ENCODE data around the gene TMEM222. TPM values are rescaled to one million over a fixed set of nuclear protein-coding genes. Genes with fewer than 3 reads are reported as not detected.
A peak's percentile ranks its signal among the peaks of the same experiment; 100 is the strongest.
"Not testable (repeated sequence)": the region's sequence is repeated elsewhere in the genome, so short reads cannot be mapped to it uniquely, and the experiment has no call there.

TMEM222 gene, protein sequence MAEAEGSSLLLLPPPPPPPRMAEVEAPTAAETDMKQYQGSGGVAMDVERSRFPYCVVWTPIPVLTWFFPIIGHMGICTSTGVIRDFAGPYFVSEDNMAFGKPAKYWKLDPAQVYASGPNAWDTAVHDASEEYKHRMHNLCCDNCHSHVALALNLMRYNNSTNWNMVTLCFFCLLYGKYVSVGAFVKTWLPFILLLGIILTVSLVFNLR
- 10 to 100 TPM; 33.7 to 35.7 TPM for total RNA-seq

DNA sequence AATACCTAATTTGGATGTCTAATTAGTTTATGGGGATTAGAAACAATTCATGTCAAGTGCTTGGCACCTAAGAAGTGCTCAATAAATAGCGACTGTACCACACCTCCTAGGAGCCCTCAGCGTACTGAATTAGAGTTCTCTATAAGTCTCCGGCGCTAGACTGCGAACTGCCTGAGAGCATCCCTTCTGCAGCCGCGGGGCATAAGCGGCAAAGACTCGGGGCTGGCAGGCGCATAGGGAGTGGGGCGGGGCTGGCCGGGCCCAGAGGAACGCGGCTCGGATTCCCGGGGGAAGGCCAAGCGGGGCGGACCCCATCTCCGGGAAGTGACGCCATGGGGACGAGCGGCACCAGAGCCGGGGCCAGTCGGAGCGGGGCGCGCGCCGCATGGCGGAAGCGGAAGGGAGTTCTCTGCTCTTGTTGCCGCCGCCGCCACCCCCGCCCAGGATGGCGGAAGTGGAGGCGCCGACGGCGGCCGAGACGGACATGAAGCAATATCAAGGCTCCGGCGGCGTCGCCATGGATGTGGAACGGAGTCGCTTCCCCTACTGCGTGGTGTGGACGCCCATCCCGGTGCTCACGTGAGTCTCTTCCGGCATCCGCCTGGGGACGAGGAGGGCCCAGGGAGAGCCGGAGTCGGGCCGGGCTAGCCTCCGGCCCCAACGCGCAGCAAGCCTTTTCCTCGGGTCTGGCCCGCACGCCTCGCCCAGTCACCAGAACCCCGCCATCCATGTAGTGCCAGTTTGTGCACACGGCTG lies at the start of gene TMEM222:
TSS of gene TMEM222 (plus strand) at position 351 of the 756 bp plus-strand sequence. CDS start at position 386, 35 bp downstream.
- CTCF ChIA-PET: interaction anchor here (0.9 to 2.8 kb wide), 8 partner anchors 10 to 73 kb away, joined by 4 to 25 read pairs (median 6); partner anchors contain the start of genes GPR3 and SYTL1

GRCh38 chr1:27274204-27274603 lies 47.8 kb upstream of the TMEM222 start:
- H3K36me3 Mint-ChIP-seq (ENCODE audit: low read depth): peaks cover 13% of the 10 kb centered on the region
- peaks cover 2% of the 10 kb centered on the region for H3K4me1 Mint-ChIP-seq
- H3K27ac Mint-ChIP-seq: no peak overlapping the region
- DNase-seq: no peak
- H3K27me3 Mint-ChIP-seq: no peaks in the 10 kb centered on the region
- ChIA-PET POLR2A (no interaction called here), CTCF (no interaction called here)
- no peak overlapping the region for H3K4me3 Mint-ChIP-seq
- H3K9me3 Mint-ChIP-seq: peaks cover 7% of the 10 kb centered on the region

More for the DNA sequence above, at the start of gene TMEM222:
- DNase-seq: peak; percentile 98
- peak within 1 kb of the TSS; percentile 96 for H3K4me3 Mint-ChIP-seq
- H3K36me3 Mint-ChIP-seq (ENCODE audit: low read depth): peaks cover 30% of the 10 kb centered on the region
- no peaks in the 10 kb centered on the region for H3K9me3 Mint-ChIP-seq
- peaks cover 4% of the 10 kb centered on the region for H3K27me3 Mint-ChIP-seq
- H3K27ac Mint-ChIP-seq: peak within 1 kb of the TSS; percentile 89
- H3K4me1 Mint-ChIP-seq: peaks cover 46% of the 10 kb centered on the region
- POLR2A ChIA-PET: interaction anchor here (1.2 to 2.4 kb wide), 4 partner anchors 11 to 341 kb away, joined by 3 to 26 read pairs (median 6); partner anchors contain the start of gene SYTL1

DNA sequence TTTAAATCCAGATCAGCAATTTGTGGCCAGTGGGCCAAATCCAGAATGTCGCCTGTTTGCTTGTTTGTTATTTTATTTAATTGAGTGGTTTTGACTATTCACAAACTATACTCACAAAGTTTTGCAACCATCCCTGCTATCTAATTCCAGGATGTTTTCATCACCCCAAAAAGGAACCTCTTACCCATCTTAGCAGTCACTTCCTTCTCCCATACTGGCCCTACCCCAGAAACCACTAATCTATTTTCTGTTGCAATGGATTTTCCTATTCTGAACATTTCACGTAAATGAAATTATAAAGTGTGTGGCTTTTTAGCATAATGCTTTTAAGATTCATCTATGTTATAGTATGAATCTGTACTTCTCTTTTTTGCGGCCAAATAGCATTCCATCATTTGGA lies 46.3 kb upstream of the TMEM222 start:
- Mint-ChIP-seq H3K36me3 (ENCODE audit: low read depth) (peaks cover 11% of the 10 kb centered on the region), H3K9me3 (peaks cover 7% of the 10 kb centered on the region), H3K27ac (no peak overlapping the region), H3K27me3 (no peaks in the 10 kb centered on the region), H3K4me1 (peaks cover 2% of the 10 kb centered on the region), H3K4me3 (no peak overlapping the region)
- CTCF ChIA-PET: interaction anchor here (1.0 kb wide), 1 partner anchor 57 kb away, joined by 3 read pairs; no protein-coding TSS in a partner anchor
- POLR2A ChIA-PET: no interaction called here
- DNase-seq: no peak

DNA sequence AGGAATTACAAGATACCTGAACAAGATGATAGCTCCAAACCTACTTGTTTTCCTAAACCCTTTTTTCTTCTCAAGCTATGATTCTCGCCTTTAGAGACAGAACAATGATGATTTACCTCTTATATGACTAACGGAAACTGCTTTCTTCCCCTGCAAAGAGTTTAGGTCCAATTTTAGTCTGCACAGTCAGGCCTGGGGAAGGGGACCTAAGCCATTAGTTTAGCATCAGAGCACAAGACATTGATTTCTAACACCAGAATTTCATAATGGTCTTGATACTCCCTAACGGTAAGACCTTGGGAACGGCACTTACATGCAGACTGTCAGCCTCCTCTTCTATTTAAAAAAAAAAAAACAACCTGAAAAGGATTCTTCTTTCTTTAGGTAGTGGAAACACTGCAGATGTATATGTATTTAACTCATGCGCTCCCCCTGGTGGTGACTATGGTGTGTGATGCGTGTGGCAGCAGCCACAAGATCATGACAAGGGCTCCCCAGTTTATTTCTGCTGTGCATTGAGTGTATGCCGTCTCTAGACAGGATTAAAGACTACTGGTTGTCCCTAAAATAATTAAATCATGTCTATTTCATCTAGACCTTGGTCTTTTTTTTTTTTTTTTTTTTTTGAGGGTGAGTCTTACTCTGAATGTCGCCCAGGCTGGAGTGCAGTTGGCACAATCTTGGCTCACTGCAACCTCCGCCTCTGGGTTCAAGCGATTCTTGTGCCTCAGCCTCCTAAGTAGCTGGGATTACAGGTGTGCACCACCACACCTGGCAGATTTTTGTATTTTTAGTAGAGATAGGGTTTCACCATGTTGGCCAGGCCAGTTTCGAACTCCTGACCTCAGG lies 37.3 kb upstream of the TMEM222 start:
- peak; percentile 88 for DNase-seq
- Mint-ChIP-seq H3K4me1 (no peaks in the 10 kb centered on the region), H3K27ac (no peak overlapping the region), H3K36me3 (ENCODE audit: low read depth) (peaks cover 10% of the 10 kb centered on the region), H3K4me3 (no peak overlapping the region), H3K9me3 (no peaks in the 10 kb centered on the region), H3K27me3 (no peaks in the 10 kb centered on the region)
- ChIA-PET CTCF (interaction anchor here (0.6 to 3.4 kb wide), 23 partner anchors 10 to 1573 kb away, joined by 3 to 35 read pairs (median 6); no protein-coding TSS in a partner anchor), POLR2A (interaction anchor here (0.7 to 1.0 kb wide), 2 partner anchors 130 to 172 kb away, joined by 3 read pairs; partner anchors contain the start of gene SLC9A1)

DNA sequence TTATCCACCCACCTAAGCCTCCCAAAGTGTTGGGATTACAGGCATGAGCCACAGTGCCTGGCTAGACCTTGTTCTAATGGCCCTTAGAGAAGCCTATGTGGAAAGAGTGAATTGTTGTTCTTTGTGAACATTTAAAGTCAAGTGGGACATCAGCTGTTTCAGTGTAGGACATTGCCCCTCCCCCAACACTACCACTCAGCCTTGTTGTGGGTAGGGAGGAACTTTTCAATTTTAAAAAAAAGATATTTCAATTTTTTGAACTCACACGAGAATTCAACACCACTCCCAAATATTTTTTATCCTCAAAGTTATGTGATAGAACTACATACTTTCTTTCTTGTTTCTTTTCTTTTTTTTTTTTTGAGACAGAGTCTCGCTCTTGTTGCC lies 36.7 kb upstream of the TMEM222 start:
- no peaks in the 10 kb centered on the region for H3K9me3 Mint-ChIP-seq
- CTCF ChIA-PET: interaction anchor here (0.7 to 3.4 kb wide), 12 partner anchors 21 to 743 kb away, joined by 3 to 18 read pairs (median 5); no protein-coding TSS in a partner anchor
- no peak overlapping the region for H3K27ac Mint-ChIP-seq
- no peaks in the 10 kb centered on the region for H3K4me1 Mint-ChIP-seq
- no peak for DNase-seq
- peaks cover 10% of the 10 kb centered on the region for H3K36me3 Mint-ChIP-seq (ENCODE audit: low read depth)
- no peak overlapping the region for H3K4me3 Mint-ChIP-seq
- H3K27me3 Mint-ChIP-seq: no peaks in the 10 kb centered on the region
- POLR2A ChIA-PET: interaction anchor here (1.6 kb wide), 1 partner anchor 173 kb away, joined by 4 read pairs; no protein-coding TSS in a partner anchor

GRCh38 chr1:27285821-27286220 lies 36.1 kb upstream of the TMEM222 start:
- H3K4me3 Mint-ChIP-seq, H3K27me3 Mint-ChIP-seq, H3K4me1 Mint-ChIP-seq, H3K27ac Mint-ChIP-seq, H3K9me3 Mint-ChIP-seq, DNase-seq: not testable (repeated sequence)
- H3K36me3 Mint-ChIP-seq (ENCODE audit: low read depth): peaks cover 10% of the 10 kb centered on the region
- CTCF ChIA-PET: interaction anchor here (0.5 to 2.0 kb wide), 11 partner anchors 9 to 240 kb away, joined by 3 to 15 read pairs (median 3); no protein-coding TSS in a partner anchor
- POLR2A ChIA-PET: interaction anchor here (1.6 kb wide), 1 partner anchor 174 kb away, joined by 4 read pairs; no protein-coding TSS in a partner anchor

DNA sequence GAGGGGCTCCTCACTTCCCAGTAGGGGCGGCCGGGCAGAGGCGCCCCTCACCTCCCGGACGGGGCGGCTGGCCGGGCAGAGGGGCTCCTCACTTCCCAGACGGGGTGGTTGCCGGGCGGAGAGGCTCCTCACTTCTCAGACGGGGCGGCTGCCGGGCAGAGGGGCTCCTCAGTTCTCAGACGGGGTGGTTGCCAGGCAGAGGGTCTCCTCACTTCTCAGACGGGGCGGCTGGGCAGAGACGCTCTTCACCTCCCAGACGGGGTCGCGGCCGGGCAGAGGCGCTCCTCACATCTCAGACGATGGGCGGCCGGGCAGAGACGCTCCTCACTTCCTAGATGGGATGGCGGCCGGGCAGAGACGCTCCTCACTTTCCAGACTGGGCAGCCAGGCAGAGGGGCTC lies 32.8 kb upstream of the TMEM222 start:
- H3K4me1 Mint-ChIP-seq, DNase-seq, H3K4me3 Mint-ChIP-seq, POLR2A ChIA-PET, H3K9me3 Mint-ChIP-seq, H3K27ac Mint-ChIP-seq, CTCF ChIA-PET, H3K27me3 Mint-ChIP-seq: not testable (repeated sequence)
- peaks cover 15% of the 10 kb centered on the region for H3K36me3 Mint-ChIP-seq (ENCODE audit: low read depth)

GRCh38 chr1:27290581-27290980 lies 31.4 kb upstream of the TMEM222 start:
- no peak for DNase-seq
- ChIA-PET POLR2A (no interaction called here), CTCF (interaction anchor here (1.6 kb wide), 1 partner anchor 101 kb away, joined by 3 read pairs; no protein-coding TSS in a partner anchor)
- Mint-ChIP-seq H3K9me3 (no peaks in the 10 kb centered on the region), H3K27me3 (no peaks in the 10 kb centered on the region), H3K4me3 (no peak overlapping the region), H3K36me3 (ENCODE audit: low read depth) (peaks cover 17% of the 10 kb centered on the region), H3K27ac (no peak overlapping the region), H3K4me1 (no peaks in the 10 kb centered on the region)

- Mint-ChIP-seq H3K4me1 (peaks cover 4% of the 10 kb centered on the region), H3K9me3 (no peaks in the 10 kb centered on the region), H3K4me3 (no peak overlapping the region), H3K36me3 (ENCODE audit: low read depth) (peaks cover 22% of the 10 kb centered on the region), H3K27me3 (no peaks in the 10 kb centered on the region), H3K27ac (no peak overlapping the region)
- ChIA-PET POLR2A (no interaction called here), CTCF (interaction anchor here (1.6 to 9.2 kb wide), 2 partner anchors 99 to 104 kb away, joined by 3 to 133 read pairs; no protein-coding TSS in a partner anchor)
- DNase-seq: no peak
Observed at GRCh38 chr1:27292106-27292505, 29.9 kb upstream of the TMEM222 start.

GRCh38 chr1:27293915-27294314 lies 28.0 kb upstream of the TMEM222 start:
- ChIA-PET CTCF (interaction anchor here (0.6 to 9.2 kb wide), 6 partner anchors 8 to 346 kb away, joined by 3 to 133 read pairs (median 5); no protein-coding TSS in a partner anchor), POLR2A (interaction anchor here (1.1 kb wide), 1 partner anchor 97 kb away, joined by 3 read pairs; no protein-coding TSS in a partner anchor)
- Mint-ChIP-seq H3K4me1 (peaks cover 4% of the 10 kb centered on the region), H3K4me3 (no peak overlapping the region), H3K27me3 (no peaks in the 10 kb centered on the region), H3K9me3 (no peaks in the 10 kb centered on the region), H3K27ac (no peak overlapping the region), H3K36me3 (ENCODE audit: low read depth) (peaks cover 18% of the 10 kb centered on the region)
- no peak for DNase-seq

GRCh38 chr1:27296773-27297291 lies 25.1 kb upstream of the TMEM222 start:
- ChIA-PET CTCF (interaction anchor here (0.5 to 9.2 kb wide), 44 partner anchors 10 to 366 kb away, joined by 3 to 133 read pairs (median 4); partner anchors contain the start of genes CD164L2 and SYTL1), POLR2A (interaction anchor here (1.2 to 1.3 kb wide), 2 partner anchors 100 kb away, joined by 3 to 4 read pairs; no protein-coding TSS in a partner anchor)
- Mint-ChIP-seq H3K9me3 (no peaks in the 10 kb centered on the region), H3K27ac (no peak overlapping the region), H3K4me1 (peaks cover 4% of the 10 kb centered on the region), H3K27me3 (no peaks in the 10 kb centered on the region), H3K36me3 (ENCODE audit: low read depth) (peaks cover 24% of the 10 kb centered on the region), H3K4me3 (no peak overlapping the region)
- DNase-seq: peak; percentile 70

- H3K27ac Mint-ChIP-seq: no peak overlapping the region
- H3K36me3 Mint-ChIP-seq (ENCODE audit: low read depth): peaks cover 24% of the 10 kb centered on the region
- H3K27me3 Mint-ChIP-seq: no peaks in the 10 kb centered on the region
- DNase-seq: no peak
- POLR2A ChIA-PET: interaction anchor here (1.1 kb wide), 1 partner anchor 94 kb away, joined by 3 read pairs; the partner anchor contains the start of gene GPR3
- no peaks in the 10 kb centered on the region for H3K9me3 Mint-ChIP-seq
- peaks cover 4% of the 10 kb centered on the region for H3K4me1 Mint-ChIP-seq
- CTCF ChIA-PET: interaction anchor here (0.6 to 9.2 kb wide), 17 partner anchors 10 to 371 kb away, joined by 3 to 133 read pairs (median 9); partner anchors contain the start of genes CD164L2 and SYTL1
- no peak overlapping the region for H3K4me3 Mint-ChIP-seq
Observed at GRCh38 chr1:27297903-27298302, 24.1 kb upstream of the TMEM222 start.

Measured in activated CD4-positive, alpha-beta memory T cell treated with anti-CD3 and anti-CD28 coated beads, Interleukin-2, amount 10 ng/mL, durations not matched to agents 7 days and 5 days (primary cell).